Keratinocyte (primary cell): Measurements from ENCODE around the gene PLEKHH2.

Source experiments
- CTCF ChIP-seq, 3 experiments: IDR thresholded peaks in 1 of 3; conservative IDR thresholded peaks in 1 of 3; optimal IDR thresholded peaks in 1 of 3; 2 replicates in 2 of 3; 3 replicates in 1 of 3; pipeline versions ENCODE3 to v1.5.1; 2011; ENCODE audit warnings: low read length in 3 of 3, mild to moderate bottlenecking in 3 of 3, moderate library complexity in 2 of 3, control low read depth in 1 of 3, inconsistent platforms in 1 of 3; ENCODE audit not compliant: insufficient read depth in 2 of 3; ENCODE audit errors: extremely low read depth in 1 of 3
- EZH2 ChIP-seq: IDR thresholded peaks from one replicate; pipeline ENCODE4 v1.6.1; 2012; ENCODE audit warnings: inconsistent platforms, mild to moderate bottlenecking, low read length, moderate library complexity

- TF ChIP-seq CTCF (optimal IDR thresholded peaks at IDR 0.05 in 1 of 3, IDR thresholded peaks at IDR 0.05 in 1 of 3, conservative IDR thresholded peaks at IDR 0.05 in 1 of 3; ENCODE audit: extremely low read depth in 1 of 3, insufficient read depth in 2 of 3, low read length in 3 of 3) (no peak), EZH2 (no peak)
Observed at GRCh38 chr2:43648994-43649701, 12.1 kb downstream of the PLEKHH2 start.
